K562 (cell line): ENCODE results near the gene CD109. TPM values are rescaled to one million over a fixed set of nuclear protein-coding genes. Genes with fewer than 3 reads are reported as not detected.

Source experiments
- ATAC-seq: fragments of 200-7000 bp; cut with Tn5 transposase; 3 replicates; pipeline ENCODE4 v1.9.1; 2020; ENCODE audit warnings: moderate library complexity
- BruUV-seq: library from RNA; stranded (reverse); fragments of 400-500 nt; replicated peaks from 2 replicates; lab custom pipeline; 2021; lab: Mats Ljungman, UMichigan
- CTCF ChIA-PET: fragments of 300-600 bp; formaldehyde crosslinking; extraction: SDS; loops from one replicate; lab custom pipeline; 2021; ENCODE audit warnings: low intra/inter-chr PET ratio; lab: Yijun Ruan, JAX
- POLR2A ChIA-PET: fragments of 300-600, 350-650 bp; sonication (Branson Sonifier 250); formaldehyde crosslinking; extraction: SDS; loops from one replicate; lab custom pipeline; 2021; ENCODE audit warnings: antibody characterized with exemption, inconsistent platforms; lab: Yijun Ruan, JAX
- DNase-seq, 4 experiments: peaks; one replicate each; pipeline versions ENCODE4 v3.0.0 to v3.0.0-alpha.2; 2011 to 2018; ENCODE audit warnings: low spot score in 3 of 4, mixed read lengths in 3 of 4; ENCODE audit errors: extremely low read depth in 1 of 4
- FAIRE-seq: peaks from 2 replicates; lab custom pipeline; 2011; peaks lifted over from hg19 to GRCh38; lab: Jason Lieb, UNC
- H2AFZ ChIP-seq: 2 replicates; pipeline ENCODE4 v1.6.0; 2011; ENCODE audit warnings: low read depth, low read length, control low read depth, inconsistent platforms
- H3K27ac ChIP-seq: fragments of 200-600 bp; 3 replicates; pipeline ENCODE4 v1.8.0; 2011; ENCODE audit warnings: low read depth, mild to moderate bottlenecking, control low read depth, inconsistent platforms, low read length, moderate library complexity, mixed read lengths; ENCODE audit errors: extremely low read depth
- H3K27me3 ChIP-seq, 2 experiments: fragments of 300-600 bp in 1 of 2; 2 replicates in 1 of 2; 3 replicates in 1 of 2; pipeline versions ENCODE4 v1.6.0 to v1.8.0; 2011; ENCODE audit warnings: inconsistent platforms in 2 of 2, low read length in 2 of 2, mild to moderate bottlenecking in 1 of 2, mixed read lengths in 1 of 2, moderate library complexity in 1 of 2; ENCODE audit not compliant: control insufficient read depth in 2 of 2, insufficient read depth in 2 of 2
- H3K36me3 ChIP-seq: fragments of 300-600 bp; 3 replicates; pipeline ENCODE4 v1.8.0; 2011; ENCODE audit warnings: mild to moderate bottlenecking, low read length, inconsistent platforms; ENCODE audit not compliant: control insufficient read depth, insufficient read depth
- H3K4me1 ChIP-seq, 2 experiments: fragments of 200-600 bp in 1 of 2; replicated peaks in 1 of 2; 2 replicates in 1 of 2; 3 replicates in 1 of 2; pipeline versions ENCODE4 v1.5.1 to v1.8.0; 2011; ENCODE audit warnings: inconsistent platforms in 2 of 2, low read length in 2 of 2, mild to moderate bottlenecking in 1 of 2, mixed read lengths in 1 of 2, moderate library complexity in 1 of 2; ENCODE audit not compliant: control insufficient read depth in 2 of 2, insufficient read depth in 2 of 2
- H3K4me2 ChIP-seq: 2 replicates; pipeline ENCODE4 v1.6.1; 2011; ENCODE audit warnings: low read length, control low read depth, inconsistent platforms, mixed read lengths; ENCODE audit not compliant: insufficient read depth
- H3K4me3 ChIP-seq: fragments of 200-600 bp; sonication (generic), shearing (Covaris generic); 2 replicates; pipeline ENCODE4 v1.5.1; 2016; ENCODE audit warnings: control low read depth, inconsistent platforms
- H3K79me2 ChIP-seq: fragments of 200-600 bp; 3 replicates; pipeline ENCODE4 v1.8.0; 2011; ENCODE audit warnings: low read length, inconsistent platforms; ENCODE audit not compliant: control insufficient read depth, insufficient read depth
- H3K9ac ChIP-seq, 2 experiments: 2 replicates each; pipeline versions ENCODE4 v1.6.0 to v1.6.1; 2011; ENCODE audit warnings: low read depth in 2 of 2, low read length in 2 of 2, control low read depth in 1 of 2, inconsistent platforms in 1 of 2, mild to moderate bottlenecking in 1 of 2, mixed read lengths in 1 of 2; ENCODE audit not compliant: insufficient read depth in 1 of 2
- H3K9me1 ChIP-seq: one replicate; pipeline ENCODE4 v1.6.0; 2011; ENCODE audit warnings: inconsistent platforms, mild to moderate bottlenecking, low read length, moderate library complexity; ENCODE audit not compliant: control insufficient read depth, insufficient read depth
- H3K9me3 ChIP-seq: replicated peaks from 2 replicates; pipeline ENCODE4 v1.5.1; 2011; ENCODE audit warnings: low read depth, low read length, inconsistent platforms; ENCODE audit not compliant: control insufficient read depth, insufficient read depth
- H4K20me1 ChIP-seq: replicated peaks from 2 replicates; pipeline ENCODE4 v1.6.1; 2011; ENCODE audit warnings: low read length, inconsistent platforms, mixed read lengths; ENCODE audit not compliant: control insufficient read depth, insufficient read depth
- ATF3 ChIP-seq, 2 experiments: fragments of 450-650 bp in 1 of 2; sonication (generic) in 1 of 2; formaldehyde crosslinking in 1 of 2; IDR thresholded peaks in 1 of 2; conservative IDR thresholded peaks in 1 of 2; 2 replicates each; pipeline versions ENCODE4 v1.6.1 to v1.8.1; 2016 to 2023; ENCODE audit warnings: mild to moderate bottlenecking in 2 of 2, moderate library complexity in 2 of 2, inconsistent platforms in 1 of 2, missing genetic modification reagents in 1 of 2
- ZC3H8 ChIP-seq: fragments of 450-650 bp; IDR thresholded peaks from 2 replicates; pipeline ENCODE4 v1.6.1; 2017
- WGBS: fragments of 100-300 bp; shearing (Covaris generic); methylation state at CpG from one replicate; pipeline ENCODE4 v1.1.6; 2016; ENCODE audit warnings: low coverage, mixed read lengths; ENCODE audit not compliant: insufficient coverage; ENCODE audit errors: missing lambda C conversion rate; 5-methylcytosine and 5-hydroxymethylcytosine counted together
- in situ Hi-C: fragments of 300-500 bp; cut with MboI; formaldehyde crosslinking; loops from 4 replicates; pipeline ENCODE4 v1.15.0; 2018; ENCODE audit warnings: inconsistent platforms, mixed read lengths
- intact Hi-C: fragments of 100-400 bp; cut with micrococcal nuclease; formaldehyde crosslinking; loops from 2 replicates; pipeline ENCODE4 v1.14.2; 2022
- polyA plus RNA-seq, 8 experiments: library from polyadenylated mRNA; depleted of rRNA in 4 of 8; stranded (reverse) in 5 of 8; unstranded in 3 of 8; fragments of >200 nt; fragmentation: Nextera tagmentation in 2 of 8; fragmentation: Illumina TruSeq in 1 of 8; extraction: Ambion mirVana in 2 of 8; extraction: Trizol in 1 of 8; gene quantifications; 2 replicates each; pipeline versions ENCODE4 v1.2.1 to v1.2.3, GENCODE V29; 2011 to 2014; ENCODE audit warnings: inconsistent platforms in 1 of 8, missing spikeins in 1 of 8
- total RNA-seq, 7 experiments: library from RNA; depleted of rRNA in 6 of 7; stranded (reverse); fragments of >200 nt in 6 of 7; fragmentation: Illumina TruSeq in 2 of 7; extraction: Trizol in 2 of 7; gene quantifications; 2 replicates each; pipeline versions ENCODE4 v1.2.1 to v1.2.3, GENCODE V29; 2011 to 2021; ENCODE audit warnings: low replicate concordance in 1 of 7
- TF ChIP-seq, protein P1 (sequence below): fragments of 250-450 bp; sonication (Bioruptor Pico); IDR thresholded peaks from 2 replicates; pipeline ENCODE4 v1.4.0; 2020

The CD109 gene
- total and polyA plus RNA-seq, 9 of the 15 experiments (the other 6 are each of a cell fraction or from before 2014, with no cell fraction given): under 0.01 to 0.22 (median 0.11) TPM

DNA sequence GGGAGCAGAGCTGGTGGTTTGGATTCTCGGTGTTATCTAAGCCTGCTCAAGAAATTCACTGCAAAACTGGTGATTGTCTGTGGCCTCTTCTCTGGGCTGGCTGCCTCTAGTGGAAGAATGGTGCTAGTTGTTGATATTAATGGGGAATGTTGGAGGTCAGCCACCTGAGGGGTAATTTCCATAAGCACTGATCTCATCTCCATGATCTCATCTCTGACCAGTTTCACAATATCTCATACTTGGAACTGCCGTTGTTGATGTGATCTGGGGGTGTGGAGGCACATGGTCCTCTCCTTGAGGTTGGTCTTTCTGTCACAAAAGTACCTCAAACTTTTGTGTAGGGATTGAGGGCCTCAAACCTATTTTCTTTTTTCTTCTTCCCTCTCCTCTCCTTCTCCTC lies 102.6 kb downstream of the CD109 start (continued):
- 0 out of 2 replicates have a peak, but pooled peaks have one; percentile 23 for TF ChIP-seq ATF3 (IDR thresholded peaks at IDR 0.05)
- TF ChIP-seq ATF3 (CRISPR knock-in tag; conservative IDR thresholded peaks at IDR 0.05): no peak
- no peak for TF ChIP-seq ZC3H8

DNA sequence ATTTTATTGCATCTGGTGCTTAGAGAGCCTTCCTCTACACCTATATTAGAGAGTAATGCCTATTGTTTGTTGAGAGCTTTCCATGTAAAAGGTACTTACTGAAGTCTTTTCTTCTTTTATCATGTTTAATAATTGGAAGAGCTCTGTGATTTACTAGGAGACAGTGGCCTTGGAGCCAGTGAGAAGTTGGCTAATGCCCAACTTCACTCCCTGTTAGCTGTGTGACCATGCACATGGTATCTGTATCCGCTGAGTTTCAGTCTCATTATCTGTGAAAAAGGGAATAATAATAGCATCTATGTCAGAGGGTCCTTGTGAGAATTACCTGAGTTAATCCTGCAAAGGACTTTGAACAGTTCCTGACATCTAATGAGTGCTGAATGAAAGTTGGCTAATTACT lies 105.0 kb downstream of the CD109 start:
- no peak overlapping the region for H3K4me3 ChIP-seq
- no peaks in the 10 kb centered on the region for H3K9me3 ChIP-seq
- H3K9ac ChIP-seq: no peak overlapping the region
- H3K4me2 ChIP-seq: no peak overlapping the region
- no peaks in the 10 kb centered on the region for H3K36me3 ChIP-seq
- TF ChIP-seq, protein P1, sequence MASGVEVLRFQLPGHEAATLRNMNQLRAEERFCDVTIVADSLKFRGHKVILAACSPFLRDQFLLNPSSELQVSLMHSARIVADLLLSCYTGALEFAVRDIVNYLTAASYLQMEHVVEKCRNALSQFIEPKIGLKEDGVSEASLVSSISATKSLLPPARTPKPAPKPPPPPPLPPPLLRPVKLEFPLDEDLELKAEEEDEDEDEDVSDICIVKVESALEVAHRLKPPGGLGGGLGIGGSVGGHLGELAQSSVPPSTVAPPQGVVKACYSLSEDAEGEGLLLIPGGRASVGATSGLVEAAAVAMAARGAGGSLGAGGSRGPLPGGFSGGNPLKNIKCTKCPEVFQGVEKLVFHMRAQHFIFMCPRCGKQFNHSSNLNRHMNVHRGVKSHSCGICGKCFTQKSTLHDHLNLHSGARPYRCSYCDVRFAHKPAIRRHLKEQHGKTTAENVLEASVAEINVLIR (CRISPR knock-in tag): no peak
- TF ChIP-seq, all 486 proteins: peak for 0
- ChIA-PET CTCF (no interaction called here), POLR2A (no interaction called here)
- ATAC-seq (no peak), FAIRE-seq (no peak), DNase-seq (no peak)
- 0% methylated on average over 1 of the region's 1 CpG for WGBS
- Histone ChIP-seq H3K27ac (no peak overlapping the region), H3K4me1 (no peaks in the 10 kb centered on the region), H4K20me1 (no peaks in the 10 kb centered on the region), H3K79me2 (no peaks in the 10 kb centered on the region), H2AFZ (no peak overlapping the region), H3K9me1 (no peaks in the 10 kb centered on the region), H3K27me3 (no peaks in the 10 kb centered on the region)
- in situ Hi-C loops (no loop called here), intact Hi-C loops (loop anchor here (5.0 kb wide), 1 partner anchor 1406 kb away; the partner anchor contains the start of gene COL12A1)
- BruUV-seq: no TSS peak
